ENCODE data around the gene FLRT2.

Gene FLRT2

DNA sequence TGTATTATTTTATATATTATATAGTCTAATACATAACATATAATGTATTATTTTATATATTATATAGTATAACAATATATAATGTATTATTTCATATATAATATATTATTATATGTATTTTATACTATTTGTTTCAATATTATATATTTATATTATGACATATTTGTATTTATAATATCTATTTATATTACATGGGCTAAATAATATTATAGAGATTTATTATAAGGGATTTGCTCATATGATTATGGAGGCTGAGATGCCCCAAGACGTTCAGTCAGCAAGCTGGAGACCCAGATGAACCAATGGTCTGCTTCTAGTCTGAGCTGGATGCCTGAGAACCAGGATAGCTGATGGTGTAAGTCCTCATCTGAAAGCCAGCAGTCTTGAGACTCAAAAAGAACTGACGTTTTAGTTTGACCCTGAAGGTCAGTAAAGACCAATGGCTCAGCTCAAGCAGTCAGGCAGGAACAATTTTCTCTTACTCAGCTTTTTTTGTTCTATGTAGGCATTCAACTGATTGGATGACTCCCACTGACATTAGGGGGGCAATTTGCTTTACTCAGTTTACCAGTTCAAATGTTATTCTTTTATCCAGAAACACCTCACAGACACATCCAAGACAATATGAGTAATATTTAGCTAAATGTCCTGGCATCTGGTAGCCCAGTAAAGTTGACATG is 130.4 kb downstream of the FLRT2 start:
- no peak for DNase-seq (ENCODE audit: low read depth in 2 of 2)

DNA sequence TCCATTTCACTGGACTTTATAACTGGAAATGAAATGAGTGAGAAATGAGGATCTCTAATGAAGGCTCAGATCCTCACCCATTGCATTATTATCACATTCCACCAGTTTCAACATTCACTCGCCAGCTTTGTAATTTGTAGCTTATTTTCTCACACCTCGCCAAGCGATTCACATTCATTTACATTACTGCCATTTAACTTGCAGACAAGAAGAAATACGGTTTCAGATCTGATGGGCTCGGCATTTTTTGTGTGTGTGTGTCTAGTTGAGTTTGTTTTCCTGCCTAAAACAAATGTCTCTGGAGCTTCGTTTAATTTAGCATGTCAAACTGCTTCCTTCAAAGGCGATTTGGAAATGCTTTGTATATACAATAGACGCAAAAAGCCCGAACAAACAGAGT is 132.2 kb downstream of the FLRT2 start:
- no peak for DNase-seq (ENCODE audit: low read depth in 2 of 2)

GRCh38 chr14:85663256-85663655 is 133.3 kb downstream of the FLRT2 start:
- no peak for DNase-seq (ENCODE audit: low read depth in 2 of 2)

- no peak for DNase-seq (ENCODE audit: low read depth in 2 of 2)
Measured at GRCh38 chr14:85663667-85664066, 133.7 kb downstream of the FLRT2 start.

DNA sequence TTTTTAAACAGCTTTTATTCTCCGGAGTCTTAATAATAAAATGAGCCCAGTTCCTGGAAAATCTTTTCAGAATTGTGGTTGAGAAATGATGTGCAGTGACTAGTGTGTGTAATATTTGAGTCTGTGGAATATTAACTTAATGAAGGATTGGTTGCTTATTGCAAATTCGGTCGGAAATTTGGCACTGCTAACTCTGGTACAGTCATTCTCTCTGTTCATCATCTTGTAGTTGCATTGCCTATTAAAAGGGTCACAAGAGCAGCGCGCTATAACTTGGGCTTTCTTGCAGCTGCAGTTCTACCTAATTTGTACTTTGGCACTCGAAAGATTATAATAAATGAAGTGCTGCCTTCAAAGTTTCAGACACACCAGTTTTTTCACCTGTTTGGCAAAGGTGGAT is 146.0 kb downstream of the FLRT2 start:
- DNase-seq (ENCODE audit: low read depth in 2 of 2) = no peak

- DNase-seq (ENCODE audit: low read depth in 2 of 2) = no peak
Measured at GRCh38 chr14:85686908-85687307, 157.0 kb downstream of the FLRT2 start.

DNA sequence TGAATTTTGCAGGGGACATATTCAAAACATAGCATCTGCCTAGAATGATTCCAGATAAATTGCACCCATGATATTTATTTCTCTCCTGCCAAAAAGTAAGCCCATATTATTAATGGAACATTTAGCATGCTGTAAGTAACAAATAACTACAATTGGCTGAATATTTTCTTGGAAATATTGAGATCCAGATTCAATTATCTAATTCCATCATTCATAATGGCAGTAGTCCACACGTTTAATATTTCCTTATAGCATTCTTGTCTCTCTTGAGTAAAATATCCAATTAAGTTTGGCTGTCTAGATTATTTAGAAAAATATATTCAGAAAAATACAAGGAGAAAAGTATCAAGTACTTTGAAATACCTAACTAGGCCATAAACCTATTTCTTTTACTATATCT is 157.5 kb downstream of the FLRT2 start:
- no peak for DNase-seq (ENCODE audit: low read depth in 2 of 2)

DNA sequence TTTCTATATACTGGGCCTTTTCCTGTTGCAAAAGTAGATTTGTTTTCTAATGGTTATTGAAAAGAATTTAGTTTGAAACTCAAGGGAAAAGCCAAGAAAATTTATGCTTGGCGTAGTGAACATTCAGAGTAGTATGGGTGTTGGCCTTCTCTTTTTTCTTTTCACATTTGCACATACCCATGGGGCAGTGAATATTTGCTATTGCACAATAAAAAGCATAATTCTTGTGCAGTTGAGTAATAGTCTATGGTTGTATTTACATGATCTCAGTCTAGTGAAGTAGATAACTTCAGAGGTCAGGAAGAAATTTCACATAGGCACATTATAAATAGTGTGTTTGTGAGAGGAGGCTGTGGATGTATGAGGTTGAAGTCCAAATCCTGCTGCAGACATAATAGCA is 158.1 kb downstream of the FLRT2 start:
- no peak for DNase-seq (ENCODE audit: low read depth in 2 of 2)

DNA sequence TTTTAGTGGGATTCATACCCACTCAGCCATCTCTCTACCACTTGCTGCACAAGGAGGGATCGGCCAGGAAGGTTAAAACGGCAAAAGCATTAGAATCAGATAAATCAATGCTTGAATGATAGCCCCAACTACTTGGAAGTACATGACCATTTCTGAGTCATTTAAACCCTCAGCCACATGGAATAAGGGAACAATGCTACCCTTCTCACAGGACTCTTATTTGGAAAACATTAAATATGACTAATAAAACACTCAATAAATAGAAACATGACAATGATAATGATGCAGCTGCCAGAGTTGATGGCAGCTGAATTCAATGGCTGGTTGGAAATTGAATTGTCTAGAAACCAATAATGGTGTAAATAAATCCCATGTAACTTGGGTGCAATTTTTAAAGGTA is 165.4 kb downstream of the FLRT2 start:
- no peak for DNase-seq (ENCODE audit: low read depth in 2 of 2)

DNA sequence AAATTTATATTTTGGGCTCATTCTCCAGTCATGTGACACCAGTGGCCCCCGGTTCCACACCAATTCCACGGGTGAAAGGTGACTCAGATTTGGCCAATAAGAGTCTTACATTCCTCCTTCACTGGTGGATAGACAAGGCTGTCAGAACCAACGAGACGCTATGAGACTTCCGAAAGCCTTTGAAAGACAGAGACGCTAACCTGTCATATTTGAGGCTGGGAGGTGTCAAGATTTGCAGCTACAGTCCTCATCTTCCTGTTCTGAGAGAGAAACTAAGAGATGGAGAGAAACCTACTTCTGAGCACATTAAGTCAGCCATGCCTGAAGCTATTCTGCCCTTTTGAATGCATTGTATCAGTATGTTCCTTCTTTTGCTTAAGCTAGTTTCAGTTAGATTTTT is 171.2 kb downstream of the FLRT2 start:
- no peak for DNase-seq (ENCODE audit: low read depth in 2 of 2)

GRCh38 chr14:85701763-85702162 is 171.8 kb downstream of the FLRT2 start:
- DNase-seq (ENCODE audit: low read depth in 2 of 2) = no peak

GRCh38 chr14:85702191-85702590 is 172.2 kb downstream of the FLRT2 start:
- DNase-seq (ENCODE audit: low read depth in 2 of 2) = no peak

DNA sequence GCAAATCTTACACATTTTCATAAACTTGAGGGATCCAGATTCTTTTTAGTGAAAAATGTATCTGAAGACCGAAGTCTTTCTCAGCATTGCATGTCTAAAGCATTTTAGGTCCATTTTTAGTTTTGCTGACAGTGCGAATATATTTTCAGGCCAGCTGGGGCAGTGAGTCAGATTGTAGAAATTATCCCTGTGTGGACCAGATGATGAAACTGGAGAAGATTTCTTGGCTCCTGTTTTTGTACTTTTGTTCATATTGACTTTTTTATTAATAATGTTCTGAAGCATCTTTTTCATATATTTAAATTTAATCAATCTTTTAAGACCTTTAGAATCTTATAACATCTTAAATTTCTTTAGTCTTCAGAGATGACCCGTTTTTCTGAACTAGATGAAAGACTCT is 173.1 kb downstream of the FLRT2 start:
- DNase-seq (ENCODE audit: low read depth in 2 of 2) = no peak

Data from stimulated activated CD8-positive, alpha-beta memory T cell treated with anti-CD3 and anti-CD28 coated beads, Interleukin-15, amount 100 ng/mL, for 4 hours (primary cell).